Heart left ventricle (tissue), 16 donors: ENCODE measurements around the gene SLC7A1. TPM values are rescaled to one million over a fixed set of nuclear protein-coding genes. Genes with fewer than 3 reads are reported as not detected.

Experiments used
- ATAC-seq, 4 donors: fragments of 200-7000 bp; cut with Tn5 transposase; one replicate each; pipeline ENCODE4 v1.9.1; 2020 to 2022; ENCODE audit warnings: moderate library complexity in 4 of 4, mild to moderate bottlenecking in 3 of 4, moderate number of reproducible peaks in 1 of 4
- DNase-seq, 5 donors: peaks; one replicate each; pipeline ENCODE4 v3.0.0-alpha.2; 2020
- H3K27ac ChIP-seq, 12 donors: fragments of 200-600 bp; sonication (generic) in 4 of 12; one replicate each; pipeline versions ENCODE4 v1.5.0 to v1.8.0; 2016 to 2022; ENCODE audit warnings: mild to moderate bottlenecking in 2 of 12
- H3K27me3 ChIP-seq, 9 donors: fragments of 200-600 bp; sonication (generic) in 2 of 9; one replicate each; pipeline versions ENCODE4 v1.5.1 to v1.8.0; 2016 to 2022; ENCODE audit warnings: mild to moderate bottlenecking in 3 of 9
- H3K36me3 ChIP-seq, 9 donors: fragments of 200-600 bp; sonication (generic) in 2 of 9; one replicate each; pipeline versions ENCODE4 v1.5.0 to v1.8.0; 2018 to 2022; ENCODE audit warnings: mild to moderate bottlenecking in 2 of 9
- H3K4me1 ChIP-seq, 12 donors: fragments of 200-600 bp; sonication (generic) in 4 of 12; one replicate each; pipeline versions ENCODE4 v1.5.0 to v1.8.0; 2016 to 2022; ENCODE audit warnings: mild to moderate bottlenecking in 3 of 12
- H3K4me3 ChIP-seq, 12 donors: fragments of 200-600 bp; sonication (generic) in 4 of 12; one replicate each; pipeline versions ENCODE4 v1.5.0 to v1.8.0; 2017 to 2022; ENCODE audit warnings: mild to moderate bottlenecking in 9 of 12, moderate library complexity in 4 of 12
- H3K9me3 ChIP-seq, 12 donors: fragments of 200-600 bp; sonication (generic) in 4 of 12; one replicate each; pipeline versions ENCODE4 v1.5.0 to v1.8.0; 2016 to 2022; ENCODE audit warnings: mild to moderate bottlenecking in 1 of 12
- CTCF ChIP-seq, 12 donors: fragments of 200-600 bp; sonication (generic) in 4 of 12; IDR thresholded peaks; one replicate each; pipeline versions ENCODE4 v1.5.0 to v1.8.0; 2018 to 2022; ENCODE audit warnings: antibody characterized with exemption in 12 of 12, mild to moderate bottlenecking in 5 of 12
- POLR2A ChIP-seq, 2 donors: fragments of 450-650 bp; IDR thresholded peaks; one replicate each; pipeline ENCODE4 v1.6.1; 2017; ENCODE audit warnings: antibody characterized with exemption in 2 of 2, mild to moderate bottlenecking in 2 of 2, moderate library complexity in 2 of 2
- WGBS, 4 donors: extraction: QIAGEN DNeasy Blood & Tissue Kit in 2 of 4; methylation state at CpG; one replicate each; pipeline versions ENCODE4 v1.1.5 to v1.1.7; 2013 to 2018; 5-methylcytosine and 5-hydroxymethylcytosine counted together
- intact Hi-C, 10 donors: fragments of 100-400 bp; cut with DNase I; formaldehyde crosslinking; loops; one replicate each; pipeline versions ENCODE4 v1.11.1 to v1.14.2; 2022
- polyA plus RNA-seq, 2 donors: library from polyadenylated mRNA; stranded (reverse); fragments of 200-250 nt; gene quantifications; one replicate each; pipeline ENCODE4 v1.2.3, GENCODE V29; 2013
- total RNA-seq, 9 donors: library from RNA; depleted of rRNA in 2 of 9; stranded (reverse); fragments of >200 nt in 2 of 9; fragmentation: NEBNext Ultra II Directional in 3 of 9; extraction: Animal tissue kit (Norgen Biotek cat#: 25700) in 3 of 9; gene quantifications; one replicate each; pipeline versions ENCODE4 v1.1.0 to v1.2.4, GENCODE V29; 2016 to 2023
- donor health status: ischemic (EF 13 %, LVEDD 7.1; RV severe dilation, severe dysfunction).
- donor health status: healthy with polysubstance abuse.
- donor health status: DM: no; HTN: yes; CAD: no.
- donor health status: DM: no; HTN: no; CAD: no.
- donor health status: ischemic (EF 25% LVEDD 6.9; RV normal size, moderate dysfunction).
- donor health status: ischemic (EF 25% LVEDD 5.7; RV mildly dilated, moderate dysfunction).
- donor health status: healthy.
- donor health status: DM: yes; HTN: yes; CAD: no.
- donor health status: ischemic (EF 35%, LVEDD 5.7; RV mildly dilated, moderate dysfunction).
- donor health status: nonischemic (EF 11% LVEDD 7.7; RV severe dilation, severe dysfunction).
- donor health status: DM: yes; HTN: yes; CAD: no.
- donor health status: PGD.
- donor health status: ischemic (EF 29% LVEDD 5.4; RV normal size, mild dysfunction).
- donor health status: nonischemic (EF 23%, LVEDD 6.1; RV moderate dilation, normal function).

SLC7A1 gene
- total and polyA plus RNA-seq, 11 donors: 3.5 to 66.7 (median 14.3) TPM

GRCh38 chr13:29597246-29597645 is 1.8 kb upstream of the SLC7A1 start:
- H3K27me3 ChIP-seq: peaks cover 0 to 6% (median 0%) of the 10 kb centered on the region in 9 donors
- DNase-seq: no peak
- intact Hi-C loops: loop anchor here in 2 of 10 donors (5.0 to 10.0 kb wide), 2 partner anchors 90 to 518 kb away; no protein-coding TSS in a partner anchor
- H3K27ac ChIP-seq: no peak overlapping the region
- WGBS, 4 donors: 92 to 98% (median 94%) methylated on average over 10 of the region's 10 CpGs
- no peak for ATAC-seq
- H3K4me3 ChIP-seq: no peak overlapping the region
- peaks cover 0 to 20% (median 5%) of the 10 kb centered on the region in 12 donors for H3K4me1 ChIP-seq
- H3K9me3 ChIP-seq: no peaks in the 10 kb centered on the region
- TF ChIP-seq CTCF (IDR thresholded peaks at IDR 0.05) (no peak), POLR2A (IDR thresholded peaks at IDR 0.05) (no peak)
- no peaks in the 10 kb centered on the region for H3K36me3 ChIP-seq

DNA sequence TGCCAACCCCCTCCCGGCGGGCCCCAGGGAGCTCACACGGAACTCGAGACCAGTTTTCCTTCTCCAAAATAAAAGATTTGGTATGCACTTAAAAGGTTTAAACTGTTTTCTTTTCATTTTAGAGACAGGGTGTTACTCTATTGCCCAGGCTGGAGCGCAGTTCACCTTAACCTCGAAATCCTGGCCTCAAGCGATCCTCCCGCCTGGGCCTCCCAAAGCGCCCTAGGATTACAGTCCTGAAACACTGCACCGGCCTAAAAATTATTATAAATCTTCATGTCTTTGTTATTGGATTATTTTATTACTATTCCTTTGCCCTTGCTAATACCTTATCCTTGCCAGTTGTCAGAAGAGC is 553 bp upstream of the SLC7A1 start:
- no peaks in the 10 kb centered on the region for H3K36me3 ChIP-seq
- H3K9me3 ChIP-seq: no peaks in the 10 kb centered on the region
- intact Hi-C loops: loop anchor here in 2 of 10 donors (5.0 to 10.0 kb wide), 2 partner anchors 91 to 519 kb away; no protein-coding TSS in a partner anchor
- H3K4me1 ChIP-seq: peaks cover 0 to 20% (median 5%) of the 10 kb centered on the region in 12 donors
- peaks cover 0 to 6% (median 0%) of the 10 kb centered on the region in 9 donors for H3K27me3 ChIP-seq
- ATAC-seq (no peak), DNase-seq (no peak)
- H3K27ac ChIP-seq: peak overlapping the region in 5 of 12 donors; percentile 40 to 92 (median 66)
- no peak for TF ChIP-seq POLR2A (IDR thresholded peaks at IDR 0.05)
- no peak for TF ChIP-seq CTCF (IDR thresholded peaks at IDR 0.05)
- 43 to 49% (median 48%) methylated on average over 10 of the region's 10 CpGs for WGBS, 4 donors
- H3K4me3 ChIP-seq: peak overlapping the region; percentile 15 to 98 (median 81)

- peaks cover 0 to 6% (median 0%) of the 10 kb centered on the region in 9 donors for H3K27me3 ChIP-seq
- WGBS, 4 donors: 1 to 16% (median 2%) methylated on average over 6 to 75 of the region's 75 CpGs
- peak in 3 of 4 donors; percentile 74 to 78 (median 74) for ATAC-seq
- H3K27ac ChIP-seq: peak overlapping the region; percentile 7 to 94 (median 82)
- DNase-seq: peak; percentile 49 to 83 (median 69)
- no peaks in the 10 kb centered on the region for H3K36me3 ChIP-seq
- H3K9me3 ChIP-seq: no peaks in the 10 kb centered on the region
- TF ChIP-seq POLR2A (IDR thresholded peaks at IDR 0.05) (no peak), CTCF (IDR thresholded peaks at IDR 0.05) (no peak)
- H3K4me3 ChIP-seq: peak overlapping the region; percentile 51 to 98 (median 81)
- intact Hi-C loops: loop anchor here in 3 of 10 donors (5.0 to 10.0 kb wide), 3 partner anchors 83 to 520 kb away; no protein-coding TSS in a partner anchor
- H3K4me1 ChIP-seq: peaks cover 0 to 22% (median 6%) of the 10 kb centered on the region in 12 donors
Observed at GRCh38 chr13:29594710-29595379, 643 bp downstream of the SLC7A1 start.

GRCh38 chr13:29594303-29594709 is 1.2 kb downstream of the SLC7A1 start:
- intact Hi-C loops: loop anchor here in 2 of 10 donors (5.0 to 10.0 kb wide), 2 partner anchors 82 to 520 kb away; no protein-coding TSS in a partner anchor
- DNase-seq: peak in 1 of 5 donors; percentile 42

More at GRCh38 chr13:29594303-29594709, 1.2 kb downstream of the SLC7A1 start:
- 19 to 41% (median 29%) methylated on average over 5 to 9 of the region's 9 CpGs for WGBS, 4 donors
- H3K9me3 ChIP-seq: no peaks in the 10 kb centered on the region
- no peaks in the 10 kb centered on the region for H3K36me3 ChIP-seq
- peak overlapping the region; percentile 51 to 98 (median 81) for H3K4me3 ChIP-seq
- TF ChIP-seq POLR2A (IDR thresholded peaks at IDR 0.05) (no peak), CTCF (IDR thresholded peaks at IDR 0.05) (no peak)
- peak; percentile 10 to 46 (median 38) for ATAC-seq
- H3K4me1 ChIP-seq: peaks cover 0 to 27% (median 6%) of the 10 kb centered on the region in 12 donors
- H3K27ac ChIP-seq: peak overlapping the region; percentile 7 to 94 (median 82)
- peaks cover 0 to 6% (median 0%) of the 10 kb centered on the region in 9 donors for H3K27me3 ChIP-seq
